Measurements from ENCODE around the gene EIF2B5.
"Not testable (repeated sequence)": the region's sequence is repeated elsewhere in the genome, so short reads cannot be mapped to it uniquely, and the experiment has no call there.

EIF2B5 gene

GRCh38 chr3:184148076-184148475 is 12.9 kb downstream of the EIF2B5 start:
- DNase-seq, result no peak

GRCh38 chr3:184149123-184149522 is 14.0 kb downstream of the EIF2B5 start:
- no peak for DNase-seq

- DNase-seq, result not testable (repeated sequence)
These were observed 14.6 kb downstream of the EIF2B5 start for GRCh38 chr3:184149770-184150169.

GRCh38 chr3:184154885-184155643 is 19.9 kb downstream of the EIF2B5 start, which contains the start of gene DVL3:
DVL3 (plus strand) TSS chr3:184155377; CDS start chr3:184155636, 259 bp downstream.
- peak; percentile 33 to 65 for DNase-seq

GRCh38 chr3:184155644-184156521 is 20.7 kb downstream of the EIF2B5 start:
- DNase-seq, result no peak

GRCh38 chr3:184156522-184156955 is 21.4 kb downstream of the EIF2B5 start:
- no peak for DNase-seq

- DNase-seq, result no peak
These were observed 22.0 kb downstream of the EIF2B5 start for GRCh38 chr3:184157206-184157605.

- DNase-seq, result no peak
These were observed 23.2 kb downstream of the EIF2B5 start for GRCh38 chr3:184158404-184158803.

- DNase-seq, result no peak
These were observed 25.3 kb downstream of the EIF2B5 start for GRCh38 chr3:184160456-184160855.

- DNase-seq, result not testable (repeated sequence)
These were observed 27.5 kb downstream of the EIF2B5 start for GRCh38 chr3:184162571-184163070.

GRCh38 chr3:184164648-184165330 is 29.6 kb downstream of the EIF2B5 start:
- no peak for DNase-seq

GRCh38 chr3:184165543-184165942 is 30.4 kb downstream of the EIF2B5 start:
- DNase-seq, result no peak

- no peak for DNase-seq
These were observed 31.5 kb downstream of the EIF2B5 start for GRCh38 chr3:184166671-184167070.

GRCh38 chr3:184167786-184168185 is 32.6 kb downstream of the EIF2B5 start:
- no peak for DNase-seq

GRCh38 chr3:184168363-184169120 is 33.4 kb downstream of the EIF2B5 start:
- no peak for DNase-seq

GRCh38 chr3:184169896-184170875 is 35.0 kb downstream of the EIF2B5 start:
- DNase-seq, result no peak

GRCh38 chr3:184171562-184171961 is 36.4 kb downstream of the EIF2B5 start:
- no peak for DNase-seq

- no peak for DNase-seq
These were observed 37.7 kb downstream of the EIF2B5 start for GRCh38 chr3:184172681-184173373.

- no peak for DNase-seq
These were observed 38.2 kb downstream of the EIF2B5 start for GRCh38 chr3:184173374-184173722.

GRCh38 chr3:184174284-184174645 is 39.1 kb downstream of the EIF2B5 start:
- no peak for DNase-seq
